Heart left ventricle (tissue), 13 donors: ENCODE data around the gene FBXO9.

ENCODE experiments used
- POLR2A ChIP-seq, 2 donors: fragments of 450-650 bp; IDR thresholded peaks; one replicate each; pipeline ENCODE4 v1.6.1; 2017; ENCODE audit warnings: antibody characterized with exemption in 2 of 2, mild to moderate bottlenecking in 2 of 2, moderate library complexity in 2 of 2
- TF ChIP-seq, protein P1 (sequence below), 12 donors: fragments of 200-600 bp; sonication (generic) in 4 of 12; IDR thresholded peaks; one replicate each; pipeline versions ENCODE4 v1.5.0 to v1.8.0; 2018 to 2022; ENCODE audit warnings: antibody characterized with exemption in 12 of 12, mild to moderate bottlenecking in 5 of 12
- donor health status: ischemic (EF 13 %, LVEDD 7.1; RV severe dilation, severe dysfunction).
- donor health status: DM: no; HTN: yes; CAD: no.
- donor health status: DM: no; HTN: no; CAD: no.
- donor health status: ischemic (EF 25% LVEDD 6.9; RV normal size, moderate dysfunction).
- donor health status: ischemic (EF 25% LVEDD 5.7; RV mildly dilated, moderate dysfunction).
- donor health status: ischemic (EF 35%, LVEDD 5.7; RV mildly dilated, moderate dysfunction).
- donor health status: nonischemic (EF 11% LVEDD 7.7; RV severe dilation, severe dysfunction).
- donor health status: DM: yes; HTN: yes; CAD: no.
- donor health status: PGD.
- donor health status: ischemic (EF 29% LVEDD 5.4; RV normal size, mild dysfunction).
- donor health status: nonischemic (EF 23%, LVEDD 6.1; RV moderate dilation, normal function).

DNA sequence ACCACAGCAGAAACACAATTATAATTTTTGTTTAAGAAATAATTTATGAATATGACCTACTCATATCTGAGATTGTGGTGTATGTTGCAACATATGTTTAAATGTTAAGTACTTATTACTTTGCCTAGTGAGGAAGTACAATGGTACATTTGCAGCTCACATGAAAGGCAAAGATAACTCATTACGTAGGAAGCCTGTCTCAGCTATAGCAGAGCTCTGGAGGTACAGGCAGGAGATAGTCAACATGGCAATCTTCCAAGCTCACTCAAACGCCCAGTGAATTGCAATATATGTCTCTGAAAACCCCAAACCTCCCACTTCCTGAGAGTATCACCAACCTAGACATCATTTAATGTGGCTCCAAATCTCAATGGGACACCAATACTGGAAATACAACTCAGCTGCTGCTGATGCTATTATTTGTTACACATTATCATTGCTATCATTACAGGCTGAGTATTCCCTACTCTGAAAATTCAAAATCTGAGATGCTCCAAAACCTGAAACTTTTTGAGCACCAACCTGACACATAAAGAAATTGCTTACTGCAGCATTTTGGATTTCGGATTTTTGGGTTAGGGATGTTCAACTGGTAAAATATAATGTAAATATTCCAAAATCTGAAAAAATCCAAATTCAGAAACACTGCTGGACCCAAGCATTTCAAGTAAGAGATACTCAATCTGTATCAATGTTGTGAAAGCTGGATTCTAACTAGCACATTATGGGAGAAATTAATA, 45.0 kb upstream of the FBXO9 start:
- no peak for TF ChIP-seq POLR2A (IDR thresholded peaks at IDR 0.05)
- TF ChIP-seq, protein P1, sequence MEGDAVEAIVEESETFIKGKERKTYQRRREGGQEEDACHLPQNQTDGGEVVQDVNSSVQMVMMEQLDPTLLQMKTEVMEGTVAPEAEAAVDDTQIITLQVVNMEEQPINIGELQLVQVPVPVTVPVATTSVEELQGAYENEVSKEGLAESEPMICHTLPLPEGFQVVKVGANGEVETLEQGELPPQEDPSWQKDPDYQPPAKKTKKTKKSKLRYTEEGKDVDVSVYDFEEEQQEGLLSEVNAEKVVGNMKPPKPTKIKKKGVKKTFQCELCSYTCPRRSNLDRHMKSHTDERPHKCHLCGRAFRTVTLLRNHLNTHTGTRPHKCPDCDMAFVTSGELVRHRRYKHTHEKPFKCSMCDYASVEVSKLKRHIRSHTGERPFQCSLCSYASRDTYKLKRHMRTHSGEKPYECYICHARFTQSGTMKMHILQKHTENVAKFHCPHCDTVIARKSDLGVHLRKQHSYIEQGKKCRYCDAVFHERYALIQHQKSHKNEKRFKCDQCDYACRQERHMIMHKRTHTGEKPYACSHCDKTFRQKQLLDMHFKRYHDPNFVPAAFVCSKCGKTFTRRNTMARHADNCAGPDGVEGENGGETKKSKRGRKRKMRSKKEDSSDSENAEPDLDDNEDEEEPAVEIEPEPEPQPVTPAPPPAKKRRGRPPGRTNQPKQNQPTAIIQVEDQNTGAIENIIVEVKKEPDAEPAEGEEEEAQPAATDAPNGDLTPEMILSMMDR (IDR thresholded peaks at IDR 0.05) = no peak
